Muscle layer of duodenum (tissue), 2 donors: ENCODE data around the gene HOXD11.

Experiments used
- H3K27ac ChIP-seq: one replicate; pipeline ENCODE4 v1.7.0; 2013; ENCODE audit warnings: mild to moderate bottlenecking, low read length
- H3K27me3 ChIP-seq: one replicate; pipeline ENCODE4 v1.7.0; 2013; ENCODE audit warnings: low read depth, mild to moderate bottlenecking, control low read depth, low read length
- H3K36me3 ChIP-seq, 2 donors: one replicate each; pipeline ENCODE4 v1.7.0; 2013; ENCODE audit warnings: low read length in 2 of 2, control low read depth in 1 of 2, mild to moderate bottlenecking in 1 of 2; ENCODE audit not compliant: insufficient read depth in 2 of 2, control insufficient read depth in 1 of 2
- H3K4me1 ChIP-seq, 2 donors: one replicate each; pipeline ENCODE4 v1.7.0; 2013; ENCODE audit warnings: low read length in 2 of 2, mild to moderate bottlenecking in 2 of 2, control low read depth in 1 of 2, moderate library complexity in 1 of 2; ENCODE audit not compliant: insufficient read depth in 2 of 2, control insufficient read depth in 1 of 2
- H3K4me3 ChIP-seq, 2 donors: one replicate each; pipeline ENCODE4 v1.7.0; 2013; ENCODE audit warnings: low read length in 2 of 2, low read depth in 1 of 2, mild to moderate bottlenecking in 1 of 2
- H3K9me3 ChIP-seq, 2 donors: one replicate each; pipeline ENCODE4 v1.7.0; 2013; ENCODE audit warnings: low read length in 2 of 2, control low read depth in 1 of 2, mild to moderate bottlenecking in 1 of 2; ENCODE audit not compliant: control insufficient read depth in 1 of 2
- donor health status: healthy.

HOXD11 gene

GRCh38 chr2:176112375-176113302 lies 5.6 kb downstream of the HOXD11 start:
- peaks cover 89% of the 10 kb centered on the region for H3K27me3 ChIP-seq
- no peak overlapping the region for H3K4me3 ChIP-seq
- H3K4me1 ChIP-seq = peaks cover 0 to 24% of the 10 kb centered on the region in 2 donors
- H3K27ac ChIP-seq = no peak overlapping the region
- H3K9me3 ChIP-seq = peaks cover 0 to 10% of the 10 kb centered on the region in 2 donors
- no peaks in the 10 kb centered on the region for H3K36me3 ChIP-seq

GRCh38 chr2:176114120-176114929 lies 7.2 kb downstream of the HOXD11 start:
- no peak overlapping the region for H3K27ac ChIP-seq

GRCh38 chr2:176114930-176115625 lies 8.0 kb downstream of the HOXD11 start:
- Histone ChIP-seq H3K27ac (no peak overlapping the region), H3K4me1 (peaks cover 0 to 18% of the 10 kb centered on the region in 2 donors), H3K4me3 (no peak overlapping the region), H3K36me3 (no peaks in the 10 kb centered on the region), H3K27me3 (peaks cover 93% of the 10 kb centered on the region), H3K9me3 (peaks cover 2 to 9% of the 10 kb centered on the region in 2 donors)

More at GRCh38 chr2:176114120-176114929, 7.2 kb downstream of the HOXD11 start:
- peaks cover 94% of the 10 kb centered on the region for H3K27me3 ChIP-seq
- H3K36me3 ChIP-seq = no peaks in the 10 kb centered on the region
- H3K9me3 ChIP-seq = peaks cover 2 to 10% of the 10 kb centered on the region in 2 donors
- no peak overlapping the region for H3K4me3 ChIP-seq
- peaks cover 0 to 18% of the 10 kb centered on the region in 2 donors for H3K4me1 ChIP-seq

- H3K27me3 ChIP-seq = peaks cover 93% of the 10 kb centered on the region
- peaks cover 0 to 2% of the 10 kb centered on the region in 2 donors for H3K9me3 ChIP-seq
- no peak within 1 kb of the TSS for H3K4me3 ChIP-seq
- H3K4me1 ChIP-seq = peaks cover 0 to 20% of the 10 kb centered on the region in 2 donors
- H3K27ac ChIP-seq = no peak within 1 kb of the TSS
- no peaks in the 10 kb centered on the region for H3K36me3 ChIP-seq
Measured at GRCh38 chr2:176115883-176116813, 9.1 kb downstream of the HOXD11 start, which contains the start of gene HOXD10. Gene HOXD10, plus strand, starts transcription at chr2:176116778. Its CDS starts 56 bp downstream, at chr2:176116834.

GRCh38 chr2:176117162-176117822 lies 10.2 kb downstream of the HOXD11 start:
- Histone ChIP-seq H3K9me3 (peaks cover 0 to 2% of the 10 kb centered on the region in 2 donors), H3K4me3 (no peak overlapping the region), H3K27ac (no peak overlapping the region), H3K36me3 (no peaks in the 10 kb centered on the region), H3K4me1 (peaks cover 0 to 23% of the 10 kb centered on the region in 2 donors), H3K27me3 (peaks cover 93% of the 10 kb centered on the region)

- no peaks in the 10 kb centered on the region for H3K36me3 ChIP-seq
- H3K4me1 ChIP-seq = peaks cover 0 to 29% of the 10 kb centered on the region in 2 donors
- H3K27ac ChIP-seq = no peak overlapping the region
- peaks cover 0 to 2% of the 10 kb centered on the region in 2 donors for H3K9me3 ChIP-seq
- no peak overlapping the region for H3K4me3 ChIP-seq
- H3K27me3 ChIP-seq = peaks cover 89% of the 10 kb centered on the region
Measured at GRCh38 chr2:176117823-176118371, 10.8 kb downstream of the HOXD11 start.

- Histone ChIP-seq H3K4me3 (no peak overlapping the region), H3K27me3 (peaks cover 88% of the 10 kb centered on the region)
Measured at GRCh38 chr2:176118601-176119339, 11.7 kb downstream of the HOXD11 start.

GRCh38 chr2:176120364-176121189 lies 13.5 kb downstream of the HOXD11 start:
- no peak overlapping the region for H3K27ac ChIP-seq
- peaks cover 0 to 34% of the 10 kb centered on the region in 2 donors for H3K4me1 ChIP-seq
- no peak overlapping the region for H3K4me3 ChIP-seq

More at GRCh38 chr2:176118601-176119339, 11.7 kb downstream of the HOXD11 start:
- Histone ChIP-seq H3K4me1 (peaks cover 0 to 34% of the 10 kb centered on the region in 2 donors), H3K36me3 (no peaks in the 10 kb centered on the region), H3K27ac (no peak overlapping the region), H3K9me3 (peaks cover 0 to 2% of the 10 kb centered on the region in 2 donors)

More at GRCh38 chr2:176120364-176121189, 13.5 kb downstream of the HOXD11 start:
- H3K9me3 ChIP-seq = peaks cover 0 to 2% of the 10 kb centered on the region in 2 donors
- H3K27me3 ChIP-seq = peaks cover 91% of the 10 kb centered on the region
- H3K36me3 ChIP-seq = no peaks in the 10 kb centered on the region
